Esophagus muscularis mucosa (tissue), 4 donors: ENCODE measurements around the gene DDX39A. TPM values are rescaled to one million over a fixed set of nuclear protein-coding genes. Genes with fewer than 3 reads are reported as not detected.
A peak's percentile ranks its signal among the peaks of the same experiment; 100 is the strongest.

Source experiments
- DNase-seq: peaks from one replicate; pipeline ENCODE4 v3.0.0-alpha.2; 2017; ENCODE audit errors: extremely low spot score
- H3K27ac ChIP-seq, 4 donors: fragments of 200-600 bp; sonication (generic); replicated peaks in 1 of 4; 1 replicate in 3 of 4; 2 replicates in 1 of 4; pipeline ENCODE4 v1.5.1; 2016 to 2019; ENCODE audit warnings: mild to moderate bottlenecking in 1 of 4
- H3K27me3 ChIP-seq, 4 donors: fragments of 200-600 bp; sonication (generic); one replicate each; pipeline versions ENCODE4 v1.5.1 to v1.6.0; 2016 to 2019
- H3K36me3 ChIP-seq, 4 donors: fragments of 200-600 bp; sonication (generic); one replicate each; pipeline ENCODE4 v1.5.1; 2016 to 2019
- H3K4me1 ChIP-seq, 4 donors: fragments of 200-600 bp; sonication (generic); one replicate each; pipeline ENCODE4 v1.5.1; 2016 to 2019
- H3K4me3 ChIP-seq, 4 donors: fragments of 200-600 bp; sonication (generic); 1 replicate in 2 of 4; 2 replicates in 2 of 4; pipeline ENCODE4 v1.5.1; 2016 to 2019; ENCODE audit warnings: mild to moderate bottlenecking in 4 of 4, moderate library complexity in 1 of 4
- H3K9me3 ChIP-seq, 4 donors: fragments of 200-600 bp; sonication (generic); 1 replicate in 3 of 4; 2 replicates in 1 of 4; pipeline ENCODE4 v1.5.1; 2016 to 2019
- CTCF ChIP-seq, 3 experiments: fragments of 200-600 bp in 2 of 3; fragments of 450-650 bp in 1 of 3; sonication (generic) in 2 of 3; IDR thresholded peaks; one replicate each; pipeline ENCODE4 v1.5.1; 2017 to 2019; ENCODE audit warnings: antibody characterized with exemption in 3 of 3, mild to moderate bottlenecking in 2 of 3, moderate library complexity in 1 of 3
- EP300 ChIP-seq: sonication (generic); formaldehyde crosslinking; IDR thresholded peaks from one replicate; pipeline ENCODE4 v1.6.1; 2017; ENCODE audit warnings: antibody characterized with exemption
- POLR2A ChIP-seq: fragments of 450-650 bp; IDR thresholded peaks from one replicate; pipeline ENCODE4 v1.6.1; 2017; ENCODE audit warnings: antibody characterized with exemption, moderate library complexity, mild to moderate bottlenecking, low read depth
- POLR2AphosphoS5 ChIP-seq, 2 donors: sonication (generic); formaldehyde crosslinking; IDR thresholded peaks; one replicate each; pipeline ENCODE4 v1.6.1; 2017; ENCODE audit warnings: antibody characterized with exemption in 2 of 2
- WGBS: methylation state at CpG from one replicate; pipeline ENCODE4 v1.1.5; 2018; 5-methylcytosine and 5-hydroxymethylcytosine counted together
- intact Hi-C: fragments of 100-400 bp; cut with DNase I; formaldehyde crosslinking; loops from one replicate; pipeline ENCODE4 v1.15.1; 2023
- total RNA-seq, 4 donors: library from RNA; depleted of rRNA; stranded (reverse); fragments of >200 nt; gene quantifications; one replicate each; pipeline versions ENCODE4 v1.1.0 to v1.2.1, GENCODE V29; 2016

The DDX39A gene
- total RNA-seq, 4 donors from 2014 or later: 39.3 to 56.3 (median 42.1) TPM

GRCh38 chr19:14430712-14431111, 11.6 kb upstream of the DDX39A start:
- TF ChIP-seq EP300 (no peak), POLR2AphosphoS5 (IDR thresholded peaks at IDR 0.05) (no peak), POLR2A (no peak), CTCF (IDR thresholded peaks at IDR 0.05) (no peak)
- H3K27ac ChIP-seq: no peak overlapping the region
- H3K27me3 ChIP-seq: no peaks in the 10 kb centered on the region
- DNase-seq: no peak
- peaks cover 0 to 3% (median 0%) of the 10 kb centered on the region in 4 donors for H3K36me3 ChIP-seq
- H3K4me3 ChIP-seq: no peak overlapping the region
- no peaks in the 10 kb centered on the region for H3K9me3 ChIP-seq
- WGBS: 76% methylated on average over 3 of the region's 3 CpGs
- intact Hi-C loops: loop anchor here (5.0 kb wide), 1 partner anchor 42 kb away; no protein-coding TSS in a partner anchor
- peaks cover 29 to 39% (median 37%) of the 10 kb centered on the region in 4 donors for H3K4me1 ChIP-seq

DNA sequence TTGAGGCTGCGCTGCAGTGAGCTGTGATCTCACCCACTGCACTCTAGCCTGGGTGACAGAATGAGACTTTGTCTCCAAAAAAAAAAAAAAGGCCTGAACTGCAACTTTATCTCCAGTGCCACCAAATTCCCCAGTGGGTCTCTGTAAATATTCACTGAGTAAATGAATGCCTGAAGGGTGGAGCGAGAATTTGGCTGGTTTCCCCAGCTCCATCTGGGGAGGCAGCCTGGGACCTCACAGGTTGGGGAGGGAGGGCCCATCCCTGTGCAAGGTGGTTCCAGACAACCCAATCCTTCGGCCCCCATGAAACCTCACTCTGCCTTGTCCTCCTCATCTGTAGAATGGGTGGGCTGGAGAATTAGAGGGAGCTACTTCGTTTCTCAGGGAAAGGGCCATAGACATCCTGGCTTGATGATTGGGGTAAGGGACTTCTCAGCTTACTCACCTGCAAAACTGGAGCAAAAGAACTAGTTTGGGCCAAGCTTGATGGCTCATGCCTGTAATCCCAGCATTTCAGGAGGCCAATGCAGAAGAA, 9.8 kb upstream of the DDX39A start:
- peaks cover 14 to 21% (median 19%) of the 10 kb centered on the region in 4 donors for H3K4me1 ChIP-seq
- H3K36me3 ChIP-seq: no peaks in the 10 kb centered on the region
- H3K4me3 ChIP-seq: no peak overlapping the region
- no peak for DNase-seq
- no peaks in the 10 kb centered on the region for H3K9me3 ChIP-seq
- WGBS: 82% methylated on average over 3 of the region's 4 CpGs
- no peaks in the 10 kb centered on the region for H3K27me3 ChIP-seq
- intact Hi-C loops: no loop called here
- TF ChIP-seq CTCF (IDR thresholded peaks at IDR 0.05): no peak
- TF ChIP-seq POLR2AphosphoS5 (IDR thresholded peaks at IDR 0.05): no peak
- no peak for TF ChIP-seq EP300
- TF ChIP-seq POLR2A: no peak
- no peak overlapping the region for H3K27ac ChIP-seq

DNA sequence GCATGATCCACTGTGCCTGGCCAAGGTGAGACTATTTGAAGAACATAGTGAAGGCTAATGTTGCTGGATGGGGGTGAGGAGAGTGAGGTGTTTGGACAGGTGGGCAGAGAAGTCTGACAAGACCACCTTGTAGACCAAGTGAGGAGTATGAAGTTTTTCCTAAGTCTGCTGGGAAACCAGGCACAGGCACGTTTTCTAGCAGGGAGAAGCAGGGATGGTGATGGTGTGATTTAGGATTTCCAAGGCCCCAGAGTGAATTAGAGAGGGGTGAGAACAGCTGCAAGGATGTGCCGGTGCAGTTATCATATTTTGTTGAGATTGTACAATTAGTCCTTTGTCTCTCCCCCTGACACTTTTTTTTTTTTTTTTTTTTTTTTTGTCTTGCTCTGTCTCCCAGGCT, 8.3 kb upstream of the DDX39A start:
- intact Hi-C loops: no loop called here
- Histone ChIP-seq H3K4me3 (no peak overlapping the region), H3K9me3 (no peaks in the 10 kb centered on the region), H3K27ac (no peak overlapping the region), H3K27me3 (no peaks in the 10 kb centered on the region), H3K4me1 (peaks cover 8 to 11% (median 10%) of the 10 kb centered on the region in 4 donors), H3K36me3 (no peaks in the 10 kb centered on the region)
- no peak for DNase-seq
- no peak for TF ChIP-seq POLR2AphosphoS5 (IDR thresholded peaks at IDR 0.05)
- no peak for TF ChIP-seq EP300
- TF ChIP-seq POLR2A: no peak
- no peak for TF ChIP-seq CTCF (IDR thresholded peaks at IDR 0.05)
- WGBS: 77% methylated on average over 2 of the region's 2 CpGs

- TF ChIP-seq POLR2A (no peak), POLR2AphosphoS5 (IDR thresholded peaks at IDR 0.05) (no peak), CTCF (IDR thresholded peaks at IDR 0.05) (no peak), EP300 (no peak)
- Histone ChIP-seq H3K36me3 (no peaks in the 10 kb centered on the region), H3K27me3 (no peaks in the 10 kb centered on the region), H3K27ac (no peak overlapping the region), H3K4me3 (no peak overlapping the region), H3K4me1 (no peaks in the 10 kb centered on the region), H3K9me3 (no peaks in the 10 kb centered on the region)
- intact Hi-C loops: no loop called here
- WGBS: 61% methylated on average over 7 of the region's 7 CpGs
- DNase-seq: no peak
Observed at GRCh38 chr19:14425696-14426138, 6.6 kb upstream of the DDX39A start.

DNA sequence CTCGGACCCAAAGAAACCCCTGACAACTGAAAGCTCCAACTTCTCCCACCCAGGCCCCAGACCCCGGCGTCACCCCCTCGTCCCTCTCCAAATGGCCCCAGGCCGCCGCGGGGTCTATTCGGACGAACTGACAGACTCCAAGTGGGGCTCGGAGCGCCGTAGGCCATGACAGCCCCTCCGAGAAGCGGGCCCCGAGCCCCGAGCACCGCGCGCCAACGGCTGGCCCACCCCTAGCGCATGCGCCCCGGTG, 360 bp downstream of the DDX39A start:
- WGBS: under 1% methylated on average over 21 of the region's 23 CpGs
- peaks cover 0 to 17% (median 0%) of the 10 kb centered on the region in 4 donors for H3K36me3 ChIP-seq
- no peaks in the 10 kb centered on the region for H3K9me3 ChIP-seq
- peak overlapping the region; percentile 87 to 95 (median 94) for H3K27ac ChIP-seq
- TF ChIP-seq EP300: no peak
- TF ChIP-seq POLR2A: no peak
- no peak for TF ChIP-seq POLR2AphosphoS5 (IDR thresholded peaks at IDR 0.05)
- TF ChIP-seq CTCF (IDR thresholded peaks at IDR 0.05): no peak
- DNase-seq: peak; percentile 94
- H3K27me3 ChIP-seq: no peaks in the 10 kb centered on the region
- H3K4me1 ChIP-seq: peaks cover 30 to 55% (median 47%) of the 10 kb centered on the region in 4 donors
- peak overlapping the region; percentile 78 to 95 (median 88) for H3K4me3 ChIP-seq
- intact Hi-C loops: loop anchor here (2.0 kb wide), 1 partner anchor 14 kb away; the partner anchor contains the start of gene PKN1
